ENCODE results near the gene CLMP. TPM values are rescaled to one million over a fixed set of nuclear protein-coding genes. Genes with fewer than 3 reads are reported as not detected.

The CLMP gene
- polyA plus RNA-seq, 1 donor (not counting 4 experiments of a cell fraction or from before 2014, with no cell fraction given): 2.7 TPM

DNA sequence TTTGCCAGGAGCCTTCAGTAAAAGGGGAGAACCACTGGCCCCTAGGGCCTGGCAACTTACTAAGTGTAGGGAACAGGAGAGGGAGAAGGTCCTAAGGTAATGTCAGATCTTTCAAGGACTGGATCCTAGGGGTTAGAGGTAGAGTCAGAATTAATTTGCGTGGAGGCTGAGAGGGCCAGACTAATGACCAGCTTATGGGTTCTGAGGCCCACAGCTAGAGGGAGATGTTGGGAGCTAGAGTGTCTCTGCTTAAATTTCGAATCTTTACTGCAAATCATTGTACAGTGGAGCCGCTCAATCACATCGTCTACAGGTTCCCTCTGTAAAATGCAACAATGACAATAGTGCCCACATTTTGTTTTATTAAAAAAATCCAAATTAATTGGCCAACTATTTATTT is 31.4 kb downstream of the CLMP start:
- FAIRE-seq (no peak), DNase-seq (ENCODE audit: low read depth, low spot score) (no peak)
- TF ChIP-seq CTCF (optimal IDR thresholded peaks at IDR 0.05 in 1 of 3, IDR thresholded peaks at IDR 0.05 in 1 of 3, conservative IDR thresholded peaks at IDR 0.05 in 1 of 3; ENCODE audit: extremely low read depth in 1 of 3, insufficient read depth in 2 of 3, low read length in 3 of 3) (peak in 2 of 3 experiments; percentile 20 to 25), EZH2 (IDR thresholded peaks at IDR 0.05; ENCODE audit: low read length) (no peak)
- Histone ChIP-seq H3K4me2 (ENCODE audit: control insufficient read depth, extremely low read depth, insufficient read depth, low read depth, low read length) (no peak overlapping the region), H3K4me1 (ENCODE audit: control insufficient read depth, extremely low read depth, insufficient read depth, low read length) (peaks cover 21% of the 10 kb centered on the region), H3K4me3 (ENCODE audit: control insufficient read depth in 2 of 3, extremely low read depth in 1 of 3, insufficient read depth in 2 of 3, low read depth in 1 of 3, low read length in 3 of 3) (no peak overlapping the region), H3K9me1 (ENCODE audit: control insufficient read depth, extremely low read depth, insufficient read depth, low read length) (no peaks in the 10 kb centered on the region), H2AFZ (ENCODE audit: control insufficient read depth, low read length) (no peak overlapping the region), H3K9ac (ENCODE audit: control insufficient read depth, extremely low read depth, insufficient read depth, low read length) (no peak overlapping the region), H3K27me3 (ENCODE audit: control insufficient read depth, extremely low read depth, insufficient read depth, low read length) (no peaks in the 10 kb centered on the region), H3K9me3 (ENCODE audit: control insufficient read depth, low read depth, low read length) (no peaks in the 10 kb centered on the region), H3K79me2 (ENCODE audit: control insufficient read depth, insufficient read depth, low read length) (no peaks in the 10 kb centered on the region), H4K20me1 (ENCODE audit: control insufficient read depth, extremely low read depth, insufficient read depth, low read length) (no peaks in the 10 kb centered on the region), H3K36me3 (ENCODE audit: control insufficient read depth in 2 of 2, extremely low read depth in 1 of 2, insufficient read depth in 2 of 2, low read length in 2 of 2) (no peaks in the 10 kb centered on the region), H3K27ac (ENCODE audit: control insufficient read depth, insufficient read depth, low read length) (no peak overlapping the region)
- dilution Hi-C loops (cut with MboI; ENCODE audit: extremely low pct_ligation_motif_present, low sequenced_read_pairs): no loop called here

GRCh38 chr11:123161376-123162030 is 33.5 kb downstream of the CLMP start:
- peaks cover 23% of the 10 kb centered on the region for H3K4me1 ChIP-seq (ENCODE audit: control insufficient read depth, extremely low read depth, insufficient read depth, low read length)
- DNase-seq (ENCODE audit: low read depth, low spot score) (no peak), FAIRE-seq (no peak)
- H3K9me3 ChIP-seq (ENCODE audit: control insufficient read depth, low read depth, low read length): no peaks in the 10 kb centered on the region
- H3K4me3 ChIP-seq (ENCODE audit: control insufficient read depth in 2 of 3, extremely low read depth in 1 of 3, insufficient read depth in 2 of 3, low read depth in 1 of 3, low read length in 3 of 3): no peak overlapping the region
- H3K27me3 ChIP-seq (ENCODE audit: control insufficient read depth, extremely low read depth, insufficient read depth, low read length): no peaks in the 10 kb centered on the region
- TF ChIP-seq CTCF (optimal IDR thresholded peaks at IDR 0.05 in 1 of 3, IDR thresholded peaks at IDR 0.05 in 1 of 3, conservative IDR thresholded peaks at IDR 0.05 in 1 of 3; ENCODE audit: extremely low read depth in 1 of 3, insufficient read depth in 2 of 3, low read length in 3 of 3): no peak
- no peak for TF ChIP-seq EZH2 (IDR thresholded peaks at IDR 0.05; ENCODE audit: low read length)
- no peaks in the 10 kb centered on the region for H3K9me1 ChIP-seq (ENCODE audit: control insufficient read depth, extremely low read depth, insufficient read depth, low read length)
- dilution Hi-C loops (cut with MboI; ENCODE audit: extremely low pct_ligation_motif_present, low sequenced_read_pairs): no loop called here
- no peak overlapping the region for H3K27ac ChIP-seq (ENCODE audit: control insufficient read depth, insufficient read depth, low read length)
- no peak overlapping the region for H3K4me2 ChIP-seq (ENCODE audit: control insufficient read depth, extremely low read depth, insufficient read depth, low read depth, low read length)
- no peaks in the 10 kb centered on the region for H3K79me2 ChIP-seq (ENCODE audit: control insufficient read depth, insufficient read depth, low read length)
- peak overlapping the region; percentile 13 for H2AFZ ChIP-seq (ENCODE audit: control insufficient read depth, low read length)
- H4K20me1 ChIP-seq (ENCODE audit: control insufficient read depth, extremely low read depth, insufficient read depth, low read length): no peaks in the 10 kb centered on the region
- H3K36me3 ChIP-seq (ENCODE audit: control insufficient read depth in 2 of 2, extremely low read depth in 1 of 2, insufficient read depth in 2 of 2, low read length in 2 of 2): no peaks in the 10 kb centered on the region
- no peak overlapping the region for H3K9ac ChIP-seq (ENCODE audit: control insufficient read depth, extremely low read depth, insufficient read depth, low read length)

Data from keratinocyte (primary cell).